Left lung (tissue), 10 donors: ENCODE measurements around the gene ZNF79. TPM values are rescaled to one million over a fixed set of nuclear protein-coding genes. Genes with fewer than 3 reads are reported as not detected.

Source experiments
- ATAC-seq: fragments of 200-7000 bp; cut with Tn5 transposase; one replicate; pipeline ENCODE4 v1.9.1; 2020; ENCODE audit warnings: moderate library complexity
- DNase-seq, 4 donors: peaks; one replicate each; pipeline ENCODE4 v3.0.0-alpha.2; 2013 to 2020
- H3K27ac ChIP-seq, 2 donors: fragments of 200-600 bp; sonication (generic) in 1 of 2; one replicate each; pipeline versions ENCODE4 v1.5.0 to v1.8.0; 2020 to 2021
- H3K27me3 ChIP-seq, 2 donors: fragments of 200-600 bp; sonication (generic) in 1 of 2; one replicate each; pipeline versions ENCODE4 v1.5.0 to v1.8.0; 2020 to 2021
- H3K36me3 ChIP-seq, 2 donors: fragments of 200-600 bp; sonication (generic) in 1 of 2; one replicate each; pipeline versions ENCODE4 v1.5.0 to v1.8.0; 2020 to 2021
- H3K4me1 ChIP-seq, 2 donors: fragments of 200-600 bp; one replicate each; pipeline ENCODE4 v1.8.0; 2021
- H3K4me3 ChIP-seq, 2 donors: fragments of 200-600 bp; sonication (generic) in 1 of 2; one replicate each; pipeline versions ENCODE4 v1.5.0 to v1.8.0; 2020 to 2021; ENCODE audit warnings: mild to moderate bottlenecking in 1 of 2
- H3K9me3 ChIP-seq, 2 donors: fragments of 200-600 bp; sonication (generic) in 1 of 2; one replicate each; pipeline versions ENCODE4 v1.5.0 to v1.8.0; 2020 to 2021
- CTCF ChIP-seq, 2 donors: fragments of 200-600 bp; sonication (generic) in 1 of 2; IDR thresholded peaks; one replicate each; pipeline versions ENCODE4 v1.5.0 to v1.8.0; 2021; ENCODE audit warnings: antibody characterized with exemption in 2 of 2
- intact Hi-C, 2 donors: fragments of 100-400 bp; cut with DNase I; formaldehyde crosslinking; loops; one replicate each; pipeline versions ENCODE4 v1.11.2 to v1.14.2; 2022
- polyA plus RNA-seq, 6 donors: library from polyadenylated mRNA; unstranded; fragments of 120-200 nt; gene quantifications; one replicate each; pipeline ENCODE4 v1.2.1, GENCODE V29; 2013; ENCODE audit not compliant: insufficient read length in 6 of 6
- total RNA-seq, 2 donors: library from RNA; stranded (reverse); fragmentation: NEBNext Ultra II Directional; extraction: Animal tissue kit (Norgen Biotek cat#: 25700); gene quantifications; one replicate each; pipeline ENCODE4 v1.2.1, GENCODE V29; 2021
- donor health status: DM: no; HTN: yes; CAD: no.
- donor health status: DM: no; HTN: no; CAD: no.

ZNF79 gene
- total and polyA plus RNA-seq, 8 donors: 6.2 to 9.0 (median 6.5) TPM

- intact Hi-C loops: no loop called here
These were observed 27.4 kb downstream of the ZNF79 start for GRCh38 chr9:127451608-127451857.

GRCh38 chr9:127451858-127452656 lies 27.9 kb downstream of the ZNF79 start:
- intact Hi-C loops: no loop called here
- H3K36me3 ChIP-seq: peaks cover 0 to 39% of the 10 kb centered on the region in 2 donors
- H3K4me3 ChIP-seq: peak overlapping the region; percentile 81 to 91
- peaks cover 14 to 67% of the 10 kb centered on the region in 2 donors for H3K4me1 ChIP-seq
- H3K27me3 ChIP-seq: no peaks in the 10 kb centered on the region
- ATAC-seq (peak; percentile 40), DNase-seq (peak in 3 of 4 donors; percentile 30 to 85 (median 57))
- H3K9me3 ChIP-seq: no peaks in the 10 kb centered on the region
- no peak for TF ChIP-seq CTCF (IDR thresholded peaks at IDR 0.05)
- peak overlapping the region; percentile 87 to 94 for H3K27ac ChIP-seq

More at GRCh38 chr9:127451608-127451857, 27.4 kb downstream of the ZNF79 start:
- Histone ChIP-seq H3K9me3 (no peaks in the 10 kb centered on the region), H3K27ac (peak overlapping the region; percentile 87 to 94), H3K4me3 (peak overlapping the region; percentile 81 to 91), H3K27me3 (no peaks in the 10 kb centered on the region), H3K4me1 (peaks cover 14 to 67% of the 10 kb centered on the region in 2 donors), H3K36me3 (peaks cover 0 to 39% of the 10 kb centered on the region in 2 donors)
- TF ChIP-seq CTCF (IDR thresholded peaks at IDR 0.05): no peak
- DNase-seq (no peak), ATAC-seq (peak; percentile 18)

GRCh38 chr9:127452691-127453090 lies 28.5 kb downstream of the ZNF79 start:
- Histone ChIP-seq H3K27me3 (no peaks in the 10 kb centered on the region), H3K4me3 (peak overlapping the region in 1 of 2 donors; percentile 81), H3K27ac (peak overlapping the region in 1 of 2 donors; percentile 87), H3K9me3 (no peaks in the 10 kb centered on the region), H3K4me1 (peaks cover 14 to 64% of the 10 kb centered on the region in 2 donors), H3K36me3 (peaks cover 0 to 39% of the 10 kb centered on the region in 2 donors)
- DNase-seq (peak in 2 of 4 donors; percentile 21 to 53), ATAC-seq (peak; percentile 8)
- intact Hi-C loops: no loop called here
- no peak for TF ChIP-seq CTCF (IDR thresholded peaks at IDR 0.05)

- Histone ChIP-seq H3K27me3 (no peaks in the 10 kb centered on the region), H3K9me3 (no peaks in the 10 kb centered on the region), H3K4me1 (peaks cover 0 to 36% of the 10 kb centered on the region in 2 donors), H3K4me3 (no peak overlapping the region), H3K27ac (peak overlapping the region in 1 of 2 donors; percentile 83), H3K36me3 (peaks cover 0 to 37% of the 10 kb centered on the region in 2 donors)
- TF ChIP-seq CTCF (IDR thresholded peaks at IDR 0.05): peak in 1 of 2 donors; percentile 18
- ATAC-seq (no peak), DNase-seq (peak in 1 of 4 donors; percentile 81)
- intact Hi-C loops: no loop called here
These were observed 31.3 kb downstream of the ZNF79 start for GRCh38 chr9:127455324-127455992.

GRCh38 chr9:127457191-127457878 lies 33.2 kb downstream of the ZNF79 start:
- DNase-seq (no peak), ATAC-seq (no peak)
- no peaks in the 10 kb centered on the region for H3K9me3 ChIP-seq
- H3K27me3 ChIP-seq: no peaks in the 10 kb centered on the region
- no peak overlapping the region for H3K4me3 ChIP-seq
- intact Hi-C loops: no loop called here
- no peak for TF ChIP-seq CTCF (IDR thresholded peaks at IDR 0.05)
- H3K27ac ChIP-seq: no peak overlapping the region
- H3K4me1 ChIP-seq: peaks cover 0 to 30% of the 10 kb centered on the region in 2 donors
- H3K36me3 ChIP-seq: peaks cover 0 to 54% of the 10 kb centered on the region in 2 donors
